Measurements from ENCODE around the gene ZC3HAV1. TPM values are rescaled to one million over a fixed set of nuclear protein-coding genes. Genes with fewer than 3 reads are reported as not detected.

Gene ZC3HAV1
- total and polyA plus RNA-seq, 10 of the 15 experiments (the other 5 are each of a cell fraction or from before 2014, with no cell fraction given), result 18.5 to 55.3 (median 44.7) TPM

GRCh38 chr7:139108266-139109187, 993 bp downstream of the ZC3HAV1 start:
- H3K4me1 ChIP-seq (ENCODE audit: control insufficient read depth, insufficient read depth, low read length), result peaks cover 7% of the 10 kb centered on the region; the same call in 1 of the 2 replicates
- ChIA-PET SMC1A (ENCODE audit: uncharacterized antibody, unreplicated experiment) (no interaction called here), CTCF (interaction anchor here (1.5 kb wide), 1 partner anchor 18 kb away, joined by 5 read pairs; no protein-coding TSS in a partner anchor), POLR2A (interaction anchor here (0.7 to 2.8 kb wide), 2 partner anchors 12 to 14 kb away, joined by 4 to 17 read pairs; no protein-coding TSS in a partner anchor), RAD21 (ENCODE audit: unreplicated experiment) (interaction anchor here (0.7 kb wide), 1 partner anchor 120 kb away, joined by 3 read pairs; no protein-coding TSS in a partner anchor)
- no TSS peak for BruUV-seq (replicated peaks)
- peak overlapping the region; percentile 99 for H3K4me3 ChIP-seq
- peak; percentile 25 for ATAC-seq
- peak overlapping the region; percentile 84 for H3K9ac ChIP-seq (ENCODE audit: control insufficient read depth, insufficient read depth, low read length)
- no peak for FAIRE-seq
- H3K4me2 ChIP-seq (ENCODE audit: control insufficient read depth, insufficient read depth), result peak overlapping the region; percentile 60
- DNase-seq (ENCODE audit: low read depth, low spot score), result no peak
- in situ Hi-C loops (cut with MboI) (no loop called here), intact Hi-C loops (cut with micrococcal nuclease; ENCODE audit: unreplicated experiment) (loop anchor here (1.0 to 5.0 kb wide), 6 partner anchors 10 to 384 kb away; partner anchors contain the start of gene UBN2)
- no peaks in the 10 kb centered on the region; the same call in 1 of the 2 replicates for H4K20me1 ChIP-seq (ENCODE audit: control insufficient read depth, insufficient read depth)
- no peak for TF ChIP-seq SMAD5 (IDR thresholded peaks at IDR 0.05; ENCODE audit: low read depth)
- TF ChIP-seq E2F4 (IDR thresholded peaks at IDR 0.05; ENCODE audit: low read depth, low read length), result no peak
- peak; percentile 13; the same call in 1 of the 2 replicates for TF ChIP-seq RUNX3 (IDR thresholded peaks at IDR 0.05; ENCODE audit: low read length)
- TF ChIP-seq NKRF (conservative IDR thresholded peaks at IDR 0.05), result no peak; the same call in none of the 2 replicates
- no peak for TF ChIP-seq ZNF217 (IDR thresholded peaks at IDR 0.05)
- peak; percentile 59; the same call in 1 of the 2 replicates for TF ChIP-seq ZNF384 (IDR thresholded peaks at IDR 0.05; ENCODE audit: borderline replicate concordance, low read depth, low read length)
- TF ChIP-seq MYC (IDR thresholded peaks at IDR 0.05; ENCODE audit: insufficient read depth, insufficient read length, insufficient replicate concordance, low read length, severe bottlenecking), result peak; percentile 41
- TF ChIP-seq TAF1 (IDR thresholded peaks at IDR 0.05; ENCODE audit: borderline replicate concordance, low read depth, low read length), result peak; percentile 45; the same call in 1 of the 2 replicates
- no peaks in the 10 kb centered on the region for H3K27me3 ChIP-seq (replicated peaks in 1 of 2; ENCODE audit: control insufficient read depth in 2 of 2, insufficient read depth in 2 of 2, low read length in 1 of 2)
- no peaks in the 10 kb centered on the region for H3K36me3 ChIP-seq (ENCODE audit: control insufficient read depth in 2 of 2, insufficient read depth in 2 of 2, low read length in 1 of 2)
- H3K27ac ChIP-seq (ENCODE audit: control insufficient read depth, insufficient read depth), result peak overlapping the region; percentile 94
- no peaks in the 10 kb centered on the region; the same call in 1 of the 3 replicates for H3K9me3 ChIP-seq (replicated peaks; ENCODE audit: control insufficient read depth, insufficient read depth, low read length)
- WGBS (ENCODE audit: insufficient coverage, insufficient replicate concordance, low lambda C conversion rate, missing lambda C conversion rate), result 1% methylated on average over 59 of the region's 61 CpGs
- H3K79me2 ChIP-seq (ENCODE audit: control insufficient read depth, insufficient read depth, low read length), result peaks cover 65% of the 10 kb centered on the region
- H2AFZ ChIP-seq (ENCODE audit: control insufficient read depth, low read depth, low read length), result peak overlapping the region; percentile 85

Data from GM12878 (cell line).